HepG2 (cell line): ENCODE data around the gene IDNK. TPM values are rescaled to one million over a fixed set of nuclear protein-coding genes. Genes with fewer than 3 reads are reported as not detected.

ENCODE experiments used
- ATAC-seq: fragments of 200-7000 bp; cut with Tn5 transposase; 3 replicates; pipeline ENCODE4 v1.9.1; 2020; ENCODE audit warnings: mild to moderate bottlenecking, moderate library complexity
- BruUV-seq: library from RNA; stranded (reverse); fragments of 400-500 nt; replicated peaks from 2 replicates; lab custom pipeline; 2021; lab: Mats Ljungman, UMichigan
- CTCF ChIA-PET: fragments of 300-600 bp; formaldehyde crosslinking; extraction: SDS; loops from one replicate; lab custom pipeline; 2021; ENCODE audit warnings: low total read pairs, inconsistent platforms, low intra/inter-chr PET ratio; lab: Yijun Ruan, JAX
- POLR2A ChIA-PET: fragments of 350-600 bp; sonication (Branson Sonifier 250); formaldehyde crosslinking; loops from one replicate; lab custom pipeline; 2020; ENCODE audit warnings: antibody characterized with exemption, inconsistent platforms; lab: Yijun Ruan, JAX
- DNase-seq: peaks from one replicate; pipeline ENCODE4 v3.0.0-alpha.2; 2015; ENCODE audit warnings: low spot score
- FAIRE-seq: peaks from 3 replicates; lab custom pipeline; 2011; peaks lifted over from hg19 to GRCh38; lab: Jason Lieb, UNC
- H2AFZ ChIP-seq: one replicate; pipeline ENCODE4 v1.6.1; 2011; ENCODE audit warnings: low read length, inconsistent platforms
- H3K27ac ChIP-seq: fragments of 300-600 bp; 3 replicates; pipeline ENCODE4 v1.8.0; 2011; ENCODE audit warnings: mixed run types, mild to moderate bottlenecking, mixed read lengths, low read length, inconsistent platforms; ENCODE audit not compliant: insufficient read depth; ENCODE audit errors: extremely low read length
- H3K27me3 ChIP-seq, 2 experiments: fragments of 200-600 bp in 1 of 2; 2 replicates in 1 of 2; 3 replicates in 1 of 2; pipeline versions ENCODE4 v1.6.0 to v1.8.0; 2011; ENCODE audit warnings: low read length in 2 of 2, mild to moderate bottlenecking in 2 of 2, moderate library complexity in 2 of 2, inconsistent platforms in 1 of 2; ENCODE audit not compliant: insufficient read depth in 2 of 2, control insufficient read depth in 1 of 2
- H3K36me3 ChIP-seq, 2 experiments: fragments of 200-600 bp in 1 of 2; replicated peaks in 1 of 2; 2 replicates in 1 of 2; 3 replicates in 1 of 2; pipeline versions ENCODE4 v1.5.1 to v1.8.0; 2011; ENCODE audit warnings: low read length in 2 of 2, inconsistent platforms in 1 of 2; ENCODE audit not compliant: insufficient read depth in 2 of 2, control insufficient read depth in 1 of 2
- H3K4me1 ChIP-seq: 2 replicates; pipeline ENCODE4 v1.5.1; 2012; ENCODE audit warnings: low read length, inconsistent platforms; ENCODE audit not compliant: insufficient read depth
- H3K4me2 ChIP-seq: 2 replicates; pipeline ENCODE4 v1.6.0; 2011; ENCODE audit warnings: low read depth, low read length, inconsistent platforms
- H3K4me3 ChIP-seq, 3 experiments: fragments of 200-600 bp in 1 of 3; sonication (generic), shearing (Covaris generic) in 1 of 3; replicated peaks in 1 of 3; 2 replicates each; pipeline ENCODE4 v1.5.1; 2011 to 2016; ENCODE audit warnings: low read length in 3 of 3, inconsistent platforms in 2 of 3, low read depth in 2 of 3, mild to moderate bottlenecking in 2 of 3, control low read depth in 1 of 3, mixed read lengths in 1 of 3; ENCODE audit not compliant: insufficient read depth in 1 of 3
- H3K79me2 ChIP-seq: one replicate; pipeline ENCODE4 v1.6.1; 2011; ENCODE audit warnings: low read length, inconsistent platforms; ENCODE audit not compliant: insufficient read depth
- H3K9ac ChIP-seq: 2 replicates; pipeline ENCODE4 v1.6.0; 2011; ENCODE audit warnings: mild to moderate bottlenecking, low read depth, low read length, inconsistent platforms; ENCODE audit not compliant: insufficient read depth
- H3K9me3 ChIP-seq: 2 replicates; pipeline ENCODE4 v1.5.1; 2012; ENCODE audit warnings: mild to moderate bottlenecking, low read length
- H4K20me1 ChIP-seq: 2 replicates; pipeline ENCODE4 v1.6.0; 2011; ENCODE audit warnings: inconsistent platforms, mild to moderate bottlenecking, low read length, moderate library complexity; ENCODE audit not compliant: insufficient read depth
- GFI1 ChIP-seq: sonication (generic); formaldehyde crosslinking; IDR thresholded peaks from 2 replicates; pipeline ENCODE4 v1.5.0; 2020; ENCODE audit warnings: missing genetic modification reagents, mild to moderate bottlenecking, borderline replicate concordance
- HDAC1 ChIP-seq: sonication (generic); formaldehyde crosslinking; IDR thresholded peaks from 2 replicates; pipeline ENCODE4 v1.5.1; 2020; ENCODE audit warnings: mild to moderate bottlenecking, missing genetic modification reagents
- HMGXB4 ChIP-seq, 2 experiments: sonication (generic) in 1 of 2; formaldehyde crosslinking in 1 of 2; IDR thresholded peaks; 2 replicates each; pipeline versions ENCODE4 v1.4.0 to v1.6.1; 2018 to 2020; ENCODE audit warnings: missing genetic modification reagents in 2 of 2, borderline replicate concordance in 1 of 2, low read depth in 1 of 2, mild to moderate bottlenecking in 1 of 2, missing biosample characterization in 1 of 2
- HOXA7 ChIP-seq: sonication (generic); formaldehyde crosslinking; IDR thresholded peaks from 2 replicates; pipeline ENCODE4 v1.8.1; 2022; ENCODE audit warnings: mild to moderate bottlenecking, missing genetic modification reagents, moderate library complexity
- KDM3A ChIP-seq: IDR thresholded peaks from 2 replicates; pipeline ENCODE4 v1.6.1; 2018; ENCODE audit warnings: low read depth, missing compliant biosample characterization
- MNT ChIP-seq: fragments of 450-650 bp; IDR thresholded peaks from 2 replicates; pipeline ENCODE4 v1.6.1; 2016
- MXD4 ChIP-seq: IDR thresholded peaks from 2 replicates; pipeline ENCODE4 v1.6.1; 2016; ENCODE audit warnings: mild to moderate bottlenecking, missing biosample characterization, missing genetic modification reagents
- YEATS4 ChIP-seq: sonication (generic); formaldehyde crosslinking; IDR thresholded peaks from 2 replicates; pipeline ENCODE4 v1.4.0; 2020; ENCODE audit warnings: missing genetic modification reagents, borderline replicate concordance
- ZFP37 ChIP-seq: sonication (generic); formaldehyde crosslinking; IDR thresholded peaks from 2 replicates; pipeline ENCODE4 v1.4.0; 2020; ENCODE audit warnings: missing genetic modification reagents, borderline replicate concordance
- ZFX ChIP-seq: sonication (generic); formaldehyde crosslinking; IDR thresholded peaks from 2 replicates; pipeline ENCODE4 v1.4.0; 2020; ENCODE audit warnings: mild to moderate bottlenecking, low read depth, missing genetic modification reagents, moderate library complexity
- ZNF205 ChIP-seq: IDR thresholded peaks from 2 replicates; pipeline ENCODE4 v1.6.1; 2018; ENCODE audit warnings: missing biosample characterization, missing genetic modification reagents
- ZNF24 ChIP-seq: fragments of 450-650 bp; IDR thresholded peaks from 2 replicates; pipeline ENCODE4 v1.6.1; 2017; ENCODE audit warnings: antibody characterized with exemption, mild to moderate bottlenecking
- ZNF362 ChIP-seq: sonication (generic); formaldehyde crosslinking; IDR thresholded peaks from 2 replicates; pipeline ENCODE4 v1.4.0; 2020; ENCODE audit warnings: missing genetic modification reagents, mild to moderate bottlenecking, borderline replicate concordance
- ZNF644 ChIP-seq: IDR thresholded peaks from 2 replicates; pipeline ENCODE4 v1.6.1; 2016; ENCODE audit warnings: low read depth
- WGBS: methylation state at CpG from one replicate; pipeline ENCODE4 v1.1.6; 2017; ENCODE audit warnings: low lambda C conversion rate; 5-methylcytosine and 5-hydroxymethylcytosine counted together
- in situ Hi-C: cut with HindIII; loops from 2 replicates; pipeline ENCODE4 v1.10.0; 2017; ENCODE audit warnings: low pct_unique_long_range_greater_than_20kb; ENCODE audit not compliant: extremely low pct_ligation_motif_present
- intact Hi-C: fragments of 100-400 bp; cut with micrococcal nuclease; formaldehyde crosslinking; loops from one replicate; pipeline ENCODE4 v1.10.0; 2022; ENCODE audit not compliant: unreplicated experiment
- polyA plus RNA-seq, 8 experiments: library from polyadenylated mRNA; depleted of rRNA in 3 of 8; stranded (reverse) in 7 of 8; unstranded in 1 of 8; fragments of >200 nt; fragmentation: Illumina TruSeq in 4 of 8; extraction: Trizol in 4 of 8; gene quantifications; 2 replicates each; pipeline versions ENCODE4 v1.2.1 to v1.2.3, GENCODE V29; 2011 to 2016; ENCODE audit warnings: low read depth in 4 of 8, missing spikeins in 1 of 8, mixed read lengths in 1 of 8; ENCODE audit not compliant: insufficient read depth in 1 of 8
- total RNA-seq, 5 experiments: library from RNA; depleted of rRNA; stranded (reverse); fragments of >200 nt; fragmentation: Illumina TruSeq; extraction: Trizol; gene quantifications; 2 replicates each; pipeline ENCODE4 v1.2.3, GENCODE V29; 2016; ENCODE audit warnings: low read depth in 1 of 5
- TF ChIP-seq, protein P1 (sequence below): sonication (generic); formaldehyde crosslinking; IDR thresholded peaks from 2 replicates; pipeline ENCODE4; 2020; ENCODE audit warnings: missing genetic modification reagents, mild to moderate bottlenecking, borderline replicate concordance
- TF ChIP-seq, protein P2 (sequence below): sonication (generic); formaldehyde crosslinking; IDR thresholded peaks from 2 replicates; pipeline ENCODE4 v1.4.0; 2020; ENCODE audit warnings: low read depth, mild to moderate bottlenecking, missing genetic modification reagents

Gene IDNK
- total and polyA plus RNA-seq, 2 of the 13 experiments (the other 11 are each of a cell fraction or from before 2014, with no cell fraction given): 3.1 to 4.8 TPM

DNA sequence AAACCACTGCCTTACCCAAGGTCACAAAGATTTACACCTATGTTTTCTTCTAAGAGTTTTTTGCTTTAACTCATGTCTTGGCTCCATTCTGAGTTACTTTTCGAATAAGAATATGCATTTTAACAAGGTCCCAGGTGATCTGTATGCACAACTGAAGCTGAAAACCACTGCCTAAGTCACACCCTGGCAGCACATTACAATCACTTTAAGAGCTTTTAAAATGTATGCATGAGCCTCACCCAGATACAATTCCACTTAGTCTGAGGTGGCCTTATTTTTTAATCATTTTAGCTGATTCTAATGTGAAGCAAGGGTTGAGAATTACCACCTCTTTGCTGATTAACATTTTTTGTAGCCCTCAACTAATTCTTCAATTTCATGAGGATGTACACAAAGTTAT, 29.5 kb downstream of the IDNK start:
- no peak overlapping the region for H3K4me2 ChIP-seq
- BruUV-seq: TSS peak; percentile 5
- H3K4me3 ChIP-seq: no peak overlapping the region
- WGBS: 100% methylated on average over 1 of the region's 1 CpG
- no peaks in the 10 kb centered on the region for H4K20me1 ChIP-seq
- H2AFZ ChIP-seq: no peak overlapping the region
- FAIRE-seq: no peak
- no peaks in the 10 kb centered on the region for H3K27me3 ChIP-seq
- no peak overlapping the region for H3K27ac ChIP-seq
- H3K9me3 ChIP-seq: no peaks in the 10 kb centered on the region
- peaks cover 7 to 43% of the 10 kb centered on the region in 2 experiments; a peak in 4 of 5 replicates for H3K36me3 ChIP-seq
- in situ Hi-C loops: loop anchor here (5.0 kb wide), 1 partner anchor 35 kb away; no protein-coding TSS in a partner anchor
- no peak for ATAC-seq
- no peaks in the 10 kb centered on the region for H3K4me1 ChIP-seq
- no peaks in the 10 kb centered on the region for H3K79me2 ChIP-seq
- CTCF ChIA-PET: no interaction called here
- POLR2A ChIA-PET: no interaction called here
- DNase-seq: no peak
- H3K9ac ChIP-seq: no peak overlapping the region
- intact Hi-C loops: no loop called here
- TF ChIP-seq KDM3A (CRISPR knock-in tag) (no peak), YEATS4 (CRISPR knock-in tag) (no peak), ZNF24 (no peak), ZNF644 (no peak), HMGXB4 (CRISPR knock-in tag; IDR thresholded peaks at IDR 0.05; ENCODE audit: borderline replicate concordance in 1 of 2, low read depth in 1 of 2) (no peak), ZFX (CRISPR knock-in tag) (no peak), ZNF205 (CRISPR knock-in tag) (no peak), GFI1 (CRISPR knock-in tag) (no peak), MNT (no peak), MXD4 (CRISPR knock-in tag) (no peak), HDAC1 (no peak), ZFP37 (CRISPR knock-in tag) (no peak), HOXA7 (CRISPR knock-in tag) (no peak), ZNF362 (no peak)
- TF ChIP-seq, protein P1, sequence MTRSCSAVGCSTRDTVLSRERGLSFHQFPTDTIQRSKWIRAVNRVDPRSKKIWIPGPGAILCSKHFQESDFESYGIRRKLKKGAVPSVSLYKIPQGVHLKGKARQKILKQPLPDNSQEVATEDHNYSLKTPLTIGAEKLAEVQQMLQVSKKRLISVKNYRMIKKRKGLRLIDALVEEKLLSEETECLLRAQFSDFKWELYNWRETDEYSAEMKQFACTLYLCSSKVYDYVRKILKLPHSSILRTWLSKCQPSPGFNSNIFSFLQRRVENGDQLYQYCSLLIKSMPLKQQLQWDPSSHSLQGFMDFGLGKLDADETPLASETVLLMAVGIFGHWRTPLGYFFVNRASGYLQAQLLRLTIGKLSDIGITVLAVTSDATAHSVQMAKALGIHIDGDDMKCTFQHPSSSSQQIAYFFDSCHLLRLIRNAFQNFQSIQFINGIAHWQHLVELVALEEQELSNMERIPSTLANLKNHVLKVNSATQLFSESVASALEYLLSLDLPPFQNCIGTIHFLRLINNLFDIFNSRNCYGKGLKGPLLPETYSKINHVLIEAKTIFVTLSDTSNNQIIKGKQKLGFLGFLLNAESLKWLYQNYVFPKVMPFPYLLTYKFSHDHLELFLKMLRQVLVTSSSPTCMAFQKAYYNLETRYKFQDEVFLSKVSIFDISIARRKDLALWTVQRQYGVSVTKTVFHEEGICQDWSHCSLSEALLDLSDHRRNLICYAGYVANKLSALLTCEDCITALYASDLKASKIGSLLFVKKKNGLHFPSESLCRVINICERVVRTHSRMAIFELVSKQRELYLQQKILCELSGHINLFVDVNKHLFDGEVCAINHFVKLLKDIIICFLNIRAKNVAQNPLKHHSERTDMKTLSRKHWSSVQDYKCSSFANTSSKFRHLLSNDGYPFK: no peak
- TF ChIP-seq, protein P2, sequence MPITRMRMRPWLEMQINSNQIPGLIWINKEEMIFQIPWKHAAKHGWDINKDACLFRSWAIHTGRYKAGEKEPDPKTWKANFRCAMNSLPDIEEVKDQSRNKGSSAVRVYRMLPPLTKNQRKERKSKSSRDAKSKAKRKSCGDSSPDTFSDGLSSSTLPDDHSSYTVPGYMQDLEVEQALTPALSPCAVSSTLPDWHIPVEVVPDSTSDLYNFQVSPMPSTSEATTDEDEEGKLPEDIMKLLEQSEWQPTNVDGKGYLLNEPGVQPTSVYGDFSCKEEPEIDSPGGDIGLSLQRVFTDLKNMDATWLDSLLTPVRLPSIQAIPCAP (CRISPR knock-in tag): no peak
